Right atrium auricular region (tissue), 2 donors: ENCODE measurements around the gene DCAF6. TPM values are rescaled to one million over a fixed set of nuclear protein-coding genes. Genes with fewer than 3 reads are reported as not detected.

Experiments
- DNase-seq: peaks from one replicate; pipeline ENCODE4 v3.0.0-alpha.2; 2019; ENCODE audit warnings: low spot score
- H3K27ac ChIP-seq, 2 donors: fragments of 200-600 bp; sonication (generic); 1 replicate in 1 of 2; 2 replicates in 1 of 2; pipeline ENCODE4 v1.5.1; 2016 to 2019
- H3K27me3 ChIP-seq, 2 donors: fragments of 200-600 bp; sonication (generic); one replicate each; pipeline versions ENCODE4 v1.5.1 to v1.6.0; 2017 to 2019
- H3K36me3 ChIP-seq: fragments of 200-600 bp; sonication (generic); one replicate; pipeline ENCODE4 v1.5.1; 2016
- H3K4me1 ChIP-seq, 2 donors: fragments of 200-600 bp; sonication (generic); one replicate each; pipeline versions ENCODE4 v1.5.1 to v1.6.0; 2017 to 2019
- H3K4me3 ChIP-seq, 2 donors: fragments of 200-600 bp; sonication (generic); 1 replicate in 1 of 2; 2 replicates in 1 of 2; pipeline ENCODE4 v1.5.1; 2017 to 2019; ENCODE audit warnings: mild to moderate bottlenecking in 1 of 2, moderate library complexity in 1 of 2
- H3K9me3 ChIP-seq, 2 donors: fragments of 200-600 bp; sonication (generic); one replicate each; pipeline ENCODE4 v1.5.1; 2019
- total RNA-seq, 2 donors: library from RNA; depleted of rRNA; stranded (reverse); fragments of >200 nt; gene quantifications; one replicate each; pipeline ENCODE4 v1.1.0, GENCODE V29; 2016
- TF ChIP-seq, protein P1 (sequence below), 2 donors: fragments of 200-600 bp; sonication (generic); IDR thresholded peaks; one replicate each; pipeline ENCODE4 v1.5.1; 2019; ENCODE audit warnings: antibody characterized with exemption in 2 of 2

Gene DCAF6
- total RNA-seq, 2 donors from 2014 or later: 126 to 161 TPM

DNA sequence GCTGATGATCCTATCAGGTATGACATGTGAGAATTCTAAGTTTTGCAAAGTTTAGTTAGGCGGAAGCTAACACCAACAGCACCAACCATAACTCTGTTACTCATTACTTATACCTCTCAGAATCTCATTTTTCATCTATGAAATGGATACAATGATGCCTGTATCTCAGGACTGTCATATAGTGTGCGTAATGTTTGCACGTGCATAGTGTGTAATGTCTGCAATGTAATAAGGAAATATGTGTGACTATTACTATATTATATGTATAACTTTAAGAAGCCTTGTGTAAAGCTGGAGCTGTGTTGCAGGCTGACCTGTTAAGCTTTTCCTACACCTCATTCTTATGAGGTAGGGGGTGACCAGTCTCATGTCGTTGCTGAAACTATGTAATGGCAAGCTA lies 35.6 kb upstream of the DCAF6 start:
- Histone ChIP-seq H3K27me3 (no peaks in the 10 kb centered on the region), H3K27ac (no peak overlapping the region), H3K9me3 (no peaks in the 10 kb centered on the region), H3K4me1 (no peaks in the 10 kb centered on the region), H3K36me3 (no peaks in the 10 kb centered on the region), H3K4me3 (no peak overlapping the region)
- DNase-seq: no peak
- TF ChIP-seq, protein P1, sequence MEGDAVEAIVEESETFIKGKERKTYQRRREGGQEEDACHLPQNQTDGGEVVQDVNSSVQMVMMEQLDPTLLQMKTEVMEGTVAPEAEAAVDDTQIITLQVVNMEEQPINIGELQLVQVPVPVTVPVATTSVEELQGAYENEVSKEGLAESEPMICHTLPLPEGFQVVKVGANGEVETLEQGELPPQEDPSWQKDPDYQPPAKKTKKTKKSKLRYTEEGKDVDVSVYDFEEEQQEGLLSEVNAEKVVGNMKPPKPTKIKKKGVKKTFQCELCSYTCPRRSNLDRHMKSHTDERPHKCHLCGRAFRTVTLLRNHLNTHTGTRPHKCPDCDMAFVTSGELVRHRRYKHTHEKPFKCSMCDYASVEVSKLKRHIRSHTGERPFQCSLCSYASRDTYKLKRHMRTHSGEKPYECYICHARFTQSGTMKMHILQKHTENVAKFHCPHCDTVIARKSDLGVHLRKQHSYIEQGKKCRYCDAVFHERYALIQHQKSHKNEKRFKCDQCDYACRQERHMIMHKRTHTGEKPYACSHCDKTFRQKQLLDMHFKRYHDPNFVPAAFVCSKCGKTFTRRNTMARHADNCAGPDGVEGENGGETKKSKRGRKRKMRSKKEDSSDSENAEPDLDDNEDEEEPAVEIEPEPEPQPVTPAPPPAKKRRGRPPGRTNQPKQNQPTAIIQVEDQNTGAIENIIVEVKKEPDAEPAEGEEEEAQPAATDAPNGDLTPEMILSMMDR (IDR thresholded peaks at IDR 0.05): no peak

DNA sequence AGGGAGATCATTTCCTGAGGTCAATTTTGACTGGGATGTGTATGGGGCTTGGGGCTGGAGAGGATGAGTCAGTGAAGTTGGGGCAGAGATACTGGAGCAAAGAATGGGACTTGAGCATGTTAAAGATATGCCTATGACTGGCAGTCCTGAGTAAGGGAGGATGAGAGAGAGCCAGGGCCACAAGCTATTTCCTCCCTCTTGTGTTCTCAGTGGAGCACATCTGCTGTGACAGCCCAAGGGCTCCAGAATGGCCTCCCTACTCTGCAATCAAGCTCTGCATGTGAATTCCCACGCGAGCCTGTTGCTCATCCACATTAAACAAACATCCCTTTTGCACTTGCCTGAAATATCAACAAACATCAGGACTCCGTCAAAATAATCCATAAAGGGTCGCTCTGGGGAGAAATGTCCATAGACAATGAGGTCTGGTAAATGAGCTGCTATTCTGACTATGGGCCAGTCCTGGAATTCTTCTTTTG lies 31.8 kb upstream of the DCAF6 start:
- no peaks in the 10 kb centered on the region for H3K36me3 ChIP-seq
- H3K4me1 ChIP-seq: no peaks in the 10 kb centered on the region
- H3K9me3 ChIP-seq: no peaks in the 10 kb centered on the region
- no peak overlapping the region for H3K27ac ChIP-seq
- no peaks in the 10 kb centered on the region for H3K27me3 ChIP-seq
- TF ChIP-seq, protein P1 (IDR thresholded peaks at IDR 0.05): no peak
- DNase-seq: no peak
- H3K4me3 ChIP-seq: no peak overlapping the region

DNA sequence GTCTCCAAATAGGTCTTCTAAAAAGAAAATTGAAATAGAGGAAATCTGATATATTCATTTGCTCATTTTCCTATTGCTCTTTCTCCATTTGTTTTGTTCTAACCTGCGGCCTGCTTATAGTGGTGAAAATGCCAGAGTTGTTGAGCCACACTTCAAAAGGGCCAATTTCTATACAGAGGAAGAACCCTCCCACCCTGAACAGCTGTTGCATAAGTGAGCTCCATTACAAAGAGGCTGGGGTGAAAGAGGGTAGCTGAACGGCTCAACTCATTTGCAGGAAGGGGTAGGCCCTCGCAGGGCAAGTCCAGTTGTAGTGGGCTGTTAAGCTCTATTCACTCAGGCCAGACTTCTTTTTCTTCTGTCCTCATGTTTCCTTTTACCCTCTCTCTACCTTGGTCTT lies 31.3 kb upstream of the DCAF6 start:
- H3K27me3 ChIP-seq: no peaks in the 10 kb centered on the region
- H3K4me1 ChIP-seq: no peaks in the 10 kb centered on the region
- no peaks in the 10 kb centered on the region for H3K9me3 ChIP-seq
- no peak overlapping the region for H3K4me3 ChIP-seq
- no peak for DNase-seq
- H3K36me3 ChIP-seq: no peaks in the 10 kb centered on the region
- no peak overlapping the region for H3K27ac ChIP-seq
- TF ChIP-seq, protein P1 (IDR thresholded peaks at IDR 0.05): no peak

DNA sequence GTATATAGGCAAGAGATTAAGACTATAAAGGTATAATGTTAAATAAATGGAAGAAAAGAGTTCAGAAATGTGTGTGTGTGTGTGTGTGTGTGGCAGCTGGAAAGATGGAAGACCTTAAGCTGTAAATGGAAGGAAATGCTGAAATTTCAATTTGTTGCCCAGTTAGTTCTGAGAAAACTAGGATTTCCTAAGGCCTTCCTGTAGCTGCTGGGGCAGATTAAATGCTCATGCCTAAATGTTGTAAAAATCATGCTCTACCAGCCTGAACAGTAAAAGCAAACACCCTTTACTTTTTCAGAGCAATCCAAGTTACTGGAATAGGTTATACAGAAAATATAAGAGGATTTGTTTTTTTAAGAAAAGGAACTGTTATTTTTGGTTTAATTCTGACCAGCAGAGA lies 30.8 kb upstream of the DCAF6 start:
- TF ChIP-seq, protein P1 (IDR thresholded peaks at IDR 0.05): no peak
- no peak for DNase-seq
- H3K36me3 ChIP-seq: no peaks in the 10 kb centered on the region
- no peaks in the 10 kb centered on the region for H3K9me3 ChIP-seq
- H3K27ac ChIP-seq: no peak overlapping the region
- H3K4me3 ChIP-seq: no peak overlapping the region
- no peaks in the 10 kb centered on the region for H3K27me3 ChIP-seq
- H3K4me1 ChIP-seq: no peaks in the 10 kb centered on the region

DNA sequence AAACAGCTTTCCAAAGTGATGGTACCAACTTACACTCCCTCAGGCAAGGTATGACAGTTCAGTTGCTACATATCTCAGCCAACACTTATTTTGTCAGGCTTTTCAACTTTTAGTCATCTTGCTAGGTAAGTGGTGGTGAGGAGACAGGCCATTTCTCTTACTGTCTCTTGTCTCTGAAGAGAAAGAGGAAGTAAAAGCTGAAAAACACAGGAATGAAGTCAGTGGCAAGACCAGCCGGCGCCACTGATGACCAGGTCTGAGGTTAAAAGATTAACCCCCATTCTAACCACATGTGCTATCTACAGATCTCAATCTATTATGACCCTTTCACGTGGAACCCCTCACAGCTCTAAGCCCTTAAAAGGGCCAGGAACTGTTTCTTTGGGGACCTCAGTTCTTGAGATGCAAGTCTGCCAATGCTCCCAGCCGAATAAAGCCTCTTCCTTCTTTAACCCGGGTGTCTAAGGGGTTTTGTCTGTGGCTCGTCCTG lies 26.7 kb upstream of the DCAF6 start:
- no peak overlapping the region for H3K4me3 ChIP-seq
- no peaks in the 10 kb centered on the region for H3K9me3 ChIP-seq

More for the DNA sequence above, 26.7 kb upstream of the DCAF6 start:
- TF ChIP-seq, protein P1 (IDR thresholded peaks at IDR 0.05): no peak
- H3K4me1 ChIP-seq: no peaks in the 10 kb centered on the region
- H3K27ac ChIP-seq: no peak overlapping the region
- DNase-seq: no peak
- H3K36me3 ChIP-seq: no peaks in the 10 kb centered on the region
- no peaks in the 10 kb centered on the region for H3K27me3 ChIP-seq
